ENCODE data around the gene TLR8. TPM values are rescaled to one million over a fixed set of nuclear protein-coding genes. Genes with fewer than 3 reads are reported as not detected.

The TLR8 gene
- total and polyA plus RNA-seq, 2 experiments from 2014 or later: not detected

- TF ChIP-seq ZNF462 (CRISPR knock-in tag; IDR thresholded peaks at IDR 0.05) (no peak), NANOG (IDR thresholded peaks at IDR 0.05; ENCODE audit: borderline replicate concordance) (no peak), JUNB (IDR thresholded peaks at IDR 0.05; ENCODE audit: unreplicated experiment) (no peak), CREB1 (CRISPR knock-in tag; IDR thresholded peaks at IDR 0.05; ENCODE audit: low read depth) (no peak)
Measured at GRCh38 chrX:12972243-12972642, 65.8 kb downstream of the TLR8 start (continued).

Other genes starting within 250 kb of the TLR8 start
- gene PRPS2, start 115.2 kb upstream of the TLR8 start, total RNA-seq (2014; rRNA removed; shearing (Covaris generic)): 39.9 and 46.4 TPM in 2 replicates
- gene PRPS2, start 115.2 kb upstream of the TLR8 start, polyA plus RNA-seq (2016; fragmentation: Nextera tagmentation; extraction: Ambion mirVana): 42.6 and 49.3 TPM in 2 replicates
- gene TLR7, start 39.5 kb upstream of the TLR8 start, total RNA-seq (2014; rRNA removed; shearing (Covaris generic)): not detected in 2 replicates
- gene TLR7, start 39.5 kb upstream of the TLR8 start, polyA plus RNA-seq (2016; fragmentation: Nextera tagmentation; extraction: Ambion mirVana): not detected in 2 replicates
- 999 and 1,367 TPM in 2 replicates for gene TMSB4X, start 68.5 kb downstream of the TLR8 start, total RNA-seq (2014; rRNA removed; shearing (Covaris generic))
- gene TMSB4X, start 68.5 kb downstream of the TLR8 start, polyA plus RNA-seq (2016; fragmentation: Nextera tagmentation; extraction: Ambion mirVana): 6,191 and 6,226 TPM in 2 replicates
- gene FAM9C, start 138.0 kb downstream of the TLR8 start, total RNA-seq (2014; rRNA removed; shearing (Covaris generic)): not detected in 2 replicates
- 0.08 and 0.19 TPM in 2 replicates for gene FAM9C, start 138.0 kb downstream of the TLR8 start, polyA plus RNA-seq (2016; fragmentation: Nextera tagmentation; extraction: Ambion mirVana)

Measured in GM23338 (cell line).